HG02623 (cell line): Measurements from ENCODE around the gene MCC.
"Not testable (repeated sequence)": the region's sequence is repeated elsewhere in the genome, so short reads cannot be mapped to it uniquely, and the experiment has no call there.

ENCODE experiments used
- ATAC-seq: cut with Tn5 transposase; IDR thresholded peaks from one replicate; pipeline ENCODE4 v1.9.1; 2021; ENCODE audit warnings: moderate library complexity; ENCODE audit not compliant: unreplicated experiment

Gene MCC

GRCh38 chr5:113427871-113428574, 60.2 kb downstream of the MCC start:
- ATAC-seq, result no peak

- ATAC-seq, result no peak
Observed at GRCh38 chr5:113425909-113426308, 62.3 kb downstream of the MCC start.

DNA sequence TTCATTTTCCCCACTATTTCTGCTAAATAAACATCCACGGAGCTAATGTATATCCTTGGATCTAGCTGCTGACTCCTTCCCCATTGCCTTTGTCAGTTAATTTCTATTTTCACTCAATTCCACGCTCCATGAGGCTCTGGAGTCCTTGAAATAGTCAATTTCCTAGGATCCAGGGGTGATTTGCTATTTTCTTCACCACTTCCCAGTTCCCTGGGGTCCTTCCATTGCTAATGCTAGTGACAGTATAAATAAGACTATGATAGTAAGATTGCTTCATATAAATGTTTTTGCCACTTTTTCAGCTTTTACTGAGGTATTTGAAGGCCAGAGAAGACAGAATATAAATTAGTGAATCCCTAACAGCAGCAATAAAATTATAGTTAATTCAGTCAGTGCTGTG, 66.6 kb downstream of the MCC start:
- no peak for ATAC-seq

DNA sequence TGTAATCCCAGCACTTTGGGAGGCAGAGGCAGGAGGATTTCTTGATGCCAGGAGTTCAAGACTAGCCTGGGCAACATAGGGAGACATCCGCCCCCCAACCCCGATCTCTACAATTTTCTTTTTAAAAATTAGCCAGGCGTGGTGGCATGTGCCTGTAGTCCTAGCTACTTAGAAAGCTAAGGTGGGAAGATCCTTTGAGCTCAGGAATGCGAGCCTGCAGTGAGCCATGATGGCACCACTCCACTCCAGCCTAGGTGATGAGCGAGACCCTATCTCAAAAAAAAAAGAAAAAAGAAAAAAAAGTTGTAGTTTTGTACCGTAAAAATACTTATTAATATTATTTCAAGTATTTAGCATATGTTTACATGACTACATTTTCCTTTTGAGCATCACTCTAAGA, 82.7 kb downstream of the MCC start:
- ATAC-seq, result no peak

DNA sequence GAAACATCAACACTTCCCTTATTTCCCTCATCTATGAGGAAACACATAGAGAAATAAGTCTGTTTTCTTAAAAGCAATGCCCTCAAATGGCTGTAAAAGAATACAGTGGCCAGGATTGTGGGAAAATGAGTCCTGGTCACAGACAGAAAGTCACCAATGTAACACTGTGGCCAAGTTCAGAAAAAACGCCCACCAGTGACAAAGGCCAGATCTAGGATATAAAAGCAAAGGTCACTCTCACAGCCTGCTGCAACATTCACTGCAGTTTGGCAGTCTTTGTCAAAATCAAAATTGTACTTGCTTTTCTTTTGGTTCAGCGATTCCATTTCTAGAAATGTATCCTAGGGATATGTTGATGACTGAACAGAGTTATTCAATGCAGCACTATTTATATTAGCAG, 84.0 kb downstream of the MCC start:
- ATAC-seq, result no peak

DNA sequence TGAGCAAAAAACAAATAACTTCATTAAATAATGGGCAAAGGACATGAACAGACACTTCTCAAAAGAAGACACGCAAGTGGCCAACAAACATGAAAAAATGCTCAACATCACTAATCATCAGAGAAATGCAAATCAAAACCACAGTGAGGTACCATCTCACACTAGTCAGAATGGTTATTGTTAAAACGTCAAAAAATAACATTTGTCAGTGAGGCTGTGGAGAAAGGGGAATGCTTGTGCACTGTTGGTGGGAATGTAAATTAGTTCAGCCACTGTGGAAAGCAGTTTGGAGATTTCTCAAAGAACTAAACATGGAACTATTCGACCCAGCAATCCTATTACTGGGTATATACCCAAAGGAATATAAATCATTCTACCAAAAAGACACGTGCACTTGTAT, 90.3 kb downstream of the MCC start:
- not testable (repeated sequence) for ATAC-seq

- no peak for ATAC-seq
Observed at GRCh38 chr5:113397046-113397445, 91.2 kb downstream of the MCC start.

DNA sequence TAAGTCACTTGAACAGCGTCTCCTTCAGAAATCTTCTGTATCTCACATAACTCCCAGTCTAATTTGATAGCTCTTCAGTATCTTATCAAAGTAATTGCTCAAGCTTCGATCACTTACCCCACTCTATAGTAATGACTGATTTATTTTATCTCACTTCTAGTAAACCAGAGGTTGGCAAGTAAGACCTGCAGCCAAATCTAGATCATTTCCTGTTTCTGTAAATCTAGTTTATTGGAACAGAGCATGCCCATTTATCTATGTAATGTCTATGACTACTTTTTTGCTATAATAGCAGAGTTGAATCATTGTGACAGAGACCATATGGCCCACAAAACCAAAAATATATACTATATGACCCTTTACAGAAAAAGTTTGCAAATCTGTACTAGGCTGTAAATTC, 93.6 kb downstream of the MCC start:
- ATAC-seq, result no peak

DNA sequence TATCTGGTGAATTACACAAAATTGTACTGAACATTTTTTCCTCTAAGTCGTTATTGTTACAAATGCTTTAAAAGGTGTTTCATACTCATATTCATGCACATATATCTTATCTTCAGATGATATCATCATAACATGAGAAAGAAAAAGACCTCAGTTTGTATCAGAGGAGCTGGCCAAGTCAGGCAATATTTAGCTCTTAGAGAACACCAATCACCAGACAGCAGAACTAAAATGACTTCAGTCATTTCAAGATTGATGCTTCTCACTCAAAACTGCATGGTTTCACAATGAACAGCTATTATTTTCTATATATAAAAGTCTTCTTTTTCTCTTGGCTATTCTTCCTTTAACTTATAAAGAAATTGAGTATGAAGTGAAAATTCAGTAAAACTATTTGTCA, 98.0 kb downstream of the MCC start:
- no peak for ATAC-seq

- no peak for ATAC-seq
Observed at GRCh38 chr5:113389116-113389515, 99.1 kb downstream of the MCC start.

DNA sequence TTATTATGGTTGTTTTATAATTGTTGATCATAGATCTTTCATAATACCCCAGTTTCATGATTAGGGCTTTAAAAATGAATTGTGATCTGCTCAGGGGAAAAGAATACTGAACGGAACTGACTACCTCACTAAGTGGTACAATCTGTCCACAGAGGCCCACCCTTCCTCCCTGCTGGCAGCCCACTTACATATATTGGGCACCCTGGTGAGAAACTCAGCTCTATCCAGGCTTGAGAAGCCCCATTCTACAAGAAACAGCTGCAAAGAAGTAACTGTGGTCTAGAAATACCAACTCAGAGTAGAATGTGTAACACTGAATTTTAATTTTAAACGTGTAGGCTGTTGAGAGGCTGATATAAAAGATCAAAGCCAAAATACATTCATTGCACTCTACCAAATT, 100.4 kb downstream of the MCC start:
- no peak for ATAC-seq

GRCh38 chr5:113384782-113385285, 103.4 kb downstream of the MCC start:
- no peak for ATAC-seq

- ATAC-seq, result no peak
Observed at GRCh38 chr5:113382731-113383130, 105.5 kb downstream of the MCC start.

- no peak for ATAC-seq
Observed at GRCh38 chr5:113381791-113382190, 106.5 kb downstream of the MCC start.

GRCh38 chr5:113380807-113381326, 107.4 kb downstream of the MCC start:
- ATAC-seq, result no peak

DNA sequence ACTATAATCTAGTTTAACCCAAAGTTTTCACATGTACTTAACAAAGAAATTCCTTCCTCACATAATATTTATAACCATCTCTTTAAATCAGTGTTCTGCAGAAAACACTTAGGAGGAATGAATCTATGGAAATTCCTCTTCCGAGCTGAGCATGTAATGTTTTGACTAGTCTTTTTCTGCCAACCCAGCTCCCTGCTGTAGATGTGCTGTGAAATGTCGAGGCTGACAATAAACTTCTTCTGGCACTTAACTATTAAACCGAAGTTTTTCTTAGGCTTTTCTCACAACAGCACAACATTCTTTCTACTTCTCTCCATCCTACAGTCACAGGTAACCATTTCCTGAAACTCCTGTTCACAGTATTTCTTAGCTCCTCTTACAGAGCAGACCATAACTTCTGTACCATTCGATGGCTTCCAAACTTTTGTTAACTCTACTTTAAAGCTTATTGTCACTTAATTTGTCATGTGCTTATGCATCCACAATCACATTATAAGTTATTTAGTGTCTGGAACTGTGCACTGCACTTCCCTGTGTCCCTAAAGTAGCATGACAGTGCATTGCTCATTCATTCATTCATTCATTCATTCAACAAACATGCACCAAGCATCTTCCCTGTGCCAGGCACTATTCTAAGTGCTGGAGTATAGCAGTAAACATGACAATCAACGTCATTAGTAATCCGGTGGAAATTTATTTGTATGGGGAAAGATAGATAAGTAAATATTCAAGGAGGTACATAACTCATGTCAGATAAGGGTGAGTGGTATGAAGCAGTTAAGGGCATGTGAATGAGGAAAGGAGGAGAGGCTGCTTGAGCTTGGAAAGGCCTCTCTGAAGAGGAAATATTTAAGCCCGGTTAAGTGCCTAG, 108.1 kb downstream of the MCC start:
- ATAC-seq, result no peak

- ATAC-seq, result peak; percentile 70
Observed at GRCh38 chr5:113378959-113379541, 109.2 kb downstream of the MCC start.

- ATAC-seq, result no peak
Observed at GRCh38 chr5:113378514-113378913, 109.7 kb downstream of the MCC start.

DNA sequence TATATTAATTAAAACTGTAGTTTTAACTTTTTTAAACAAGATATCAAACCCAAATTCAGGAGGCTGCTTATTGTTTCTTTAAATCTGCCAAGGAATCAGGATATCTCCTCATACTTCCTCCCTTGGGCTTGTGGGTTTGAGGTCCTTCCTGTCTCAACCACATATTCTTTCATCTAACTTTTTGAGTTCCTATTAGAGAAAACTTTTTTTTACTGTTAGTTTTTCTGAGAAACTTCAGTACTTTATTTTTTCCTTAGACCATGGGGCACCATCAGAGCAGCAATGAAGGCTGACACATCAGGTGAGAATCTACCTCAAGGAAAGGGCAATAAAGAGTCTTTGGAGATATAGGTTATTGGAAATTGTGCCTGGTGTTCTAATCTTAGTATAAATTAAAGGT, 110.2 kb downstream of the MCC start:
- no peak for ATAC-seq

- no peak for ATAC-seq
Observed at GRCh38 chr5:113376640-113377039, 111.6 kb downstream of the MCC start.

- no peak for ATAC-seq
Observed at GRCh38 chr5:113375480-113376060, 112.7 kb downstream of the MCC start.
